HepG2 (cell line): ENCODE results near the gene FAM53B. TPM values are rescaled to one million over a fixed set of nuclear protein-coding genes. Genes with fewer than 3 reads are reported as not detected.
"Not testable (repeated sequence)": the region's sequence is repeated elsewhere in the genome, so short reads cannot be mapped to it uniquely, and the experiment has no call there.

Experiments used
- ATAC-seq: fragments of 200-7000 bp; cut with Tn5 transposase; 3 replicates; pipeline ENCODE4 v1.9.1; 2020; ENCODE audit warnings: mild to moderate bottlenecking, moderate library complexity
- BruUV-seq: library from RNA; stranded (reverse); fragments of 400-500 nt; replicated peaks from 2 replicates; lab custom pipeline; 2021; lab: Mats Ljungman, UMichigan
- CTCF ChIA-PET: fragments of 300-600 bp; formaldehyde crosslinking; extraction: SDS; loops from one replicate; lab custom pipeline; 2021; ENCODE audit warnings: low total read pairs, inconsistent platforms, low intra/inter-chr PET ratio; lab: Yijun Ruan, JAX
- POLR2A ChIA-PET: fragments of 350-600 bp; sonication (Branson Sonifier 250); formaldehyde crosslinking; loops from one replicate; lab custom pipeline; 2020; ENCODE audit warnings: antibody characterized with exemption, inconsistent platforms; lab: Yijun Ruan, JAX
- DNase-seq: peaks from one replicate; pipeline ENCODE4 v3.0.0-alpha.2; 2015; ENCODE audit warnings: low spot score
- FAIRE-seq: peaks from 3 replicates; lab custom pipeline; 2011; peaks lifted over from hg19 to GRCh38; lab: Jason Lieb, UNC
- H2AFZ ChIP-seq: one replicate; pipeline ENCODE4 v1.6.1; 2011; ENCODE audit warnings: low read length, inconsistent platforms
- H3K27ac ChIP-seq: fragments of 300-600 bp; 3 replicates; pipeline ENCODE4 v1.8.0; 2011; ENCODE audit warnings: mixed run types, mild to moderate bottlenecking, mixed read lengths, low read length, inconsistent platforms; ENCODE audit not compliant: insufficient read depth; ENCODE audit errors: extremely low read length
- H3K27me3 ChIP-seq, 2 experiments: fragments of 200-600 bp in 1 of 2; 2 replicates in 1 of 2; 3 replicates in 1 of 2; pipeline versions ENCODE4 v1.6.0 to v1.8.0; 2011; ENCODE audit warnings: low read length in 2 of 2, mild to moderate bottlenecking in 2 of 2, moderate library complexity in 2 of 2, inconsistent platforms in 1 of 2; ENCODE audit not compliant: insufficient read depth in 2 of 2, control insufficient read depth in 1 of 2
- H3K36me3 ChIP-seq, 2 experiments: fragments of 200-600 bp in 1 of 2; replicated peaks in 1 of 2; 2 replicates in 1 of 2; 3 replicates in 1 of 2; pipeline versions ENCODE4 v1.5.1 to v1.8.0; 2011; ENCODE audit warnings: low read length in 2 of 2, inconsistent platforms in 1 of 2; ENCODE audit not compliant: insufficient read depth in 2 of 2, control insufficient read depth in 1 of 2
- H3K4me1 ChIP-seq: 2 replicates; pipeline ENCODE4 v1.5.1; 2012; ENCODE audit warnings: low read length, inconsistent platforms; ENCODE audit not compliant: insufficient read depth
- H3K4me2 ChIP-seq: 2 replicates; pipeline ENCODE4 v1.6.0; 2011; ENCODE audit warnings: low read depth, low read length, inconsistent platforms
- H3K4me3 ChIP-seq, 3 experiments: fragments of 200-600 bp in 1 of 3; sonication (generic), shearing (Covaris generic) in 1 of 3; replicated peaks in 1 of 3; 2 replicates each; pipeline ENCODE4 v1.5.1; 2011 to 2016; ENCODE audit warnings: low read length in 3 of 3, inconsistent platforms in 2 of 3, low read depth in 2 of 3, mild to moderate bottlenecking in 2 of 3, control low read depth in 1 of 3, mixed read lengths in 1 of 3; ENCODE audit not compliant: insufficient read depth in 1 of 3
- H3K79me2 ChIP-seq: one replicate; pipeline ENCODE4 v1.6.1; 2011; ENCODE audit warnings: low read length, inconsistent platforms; ENCODE audit not compliant: insufficient read depth
- H3K9ac ChIP-seq: 2 replicates; pipeline ENCODE4 v1.6.0; 2011; ENCODE audit warnings: mild to moderate bottlenecking, low read depth, low read length, inconsistent platforms; ENCODE audit not compliant: insufficient read depth
- H3K9me3 ChIP-seq: 2 replicates; pipeline ENCODE4 v1.5.1; 2012; ENCODE audit warnings: mild to moderate bottlenecking, low read length
- H4K20me1 ChIP-seq: 2 replicates; pipeline ENCODE4 v1.6.0; 2011; ENCODE audit warnings: inconsistent platforms, mild to moderate bottlenecking, low read length, moderate library complexity; ENCODE audit not compliant: insufficient read depth
- ATF5 ChIP-seq: sonication (generic); formaldehyde crosslinking; IDR thresholded peaks from 2 replicates; pipeline ENCODE4 v1.4.0; 2020; ENCODE audit warnings: mild to moderate bottlenecking, low read depth, missing genetic modification reagents
- CENPT ChIP-seq: sonication (generic); formaldehyde crosslinking; IDR thresholded peaks from 2 replicates; pipeline ENCODE4 v1.8.0; 2022; ENCODE audit warnings: low read depth, mild to moderate bottlenecking, moderate library complexity, missing genetic modification reagents
- CHD4 ChIP-seq: fragments of 200-600 bp; sonication (generic); IDR thresholded peaks from 2 replicates; pipeline ENCODE4 v1.7.0; 2017; ENCODE audit warnings: mild to moderate bottlenecking, low read length, borderline replicate concordance
- CREB1 ChIP-seq, 2 experiments: fragments of 450-650 bp in 1 of 2; IDR thresholded peaks; 2 replicates each; pipeline ENCODE4 v1.6.1; 2016 to 2017; ENCODE audit warnings: control low read depth in 1 of 2, mild to moderate bottlenecking in 1 of 2, missing compliant biosample characterization in 1 of 2, missing genetic modification characterization in 1 of 2
- DR1 ChIP-seq: sonication (generic); formaldehyde crosslinking; IDR thresholded peaks from 2 replicates; pipeline ENCODE4 v1.8.0; 2021; ENCODE audit warnings: mild to moderate bottlenecking, missing genetic modification reagents, inconsistent platforms
- GZF1 ChIP-seq: sonication (generic); formaldehyde crosslinking; IDR thresholded peaks from 2 replicates; pipeline ENCODE4 v1.5.1; 2020; ENCODE audit warnings: mild to moderate bottlenecking, missing genetic modification reagents
- KDM4B ChIP-seq: sonication (generic); formaldehyde crosslinking; IDR thresholded peaks from 2 replicates; pipeline ENCODE4 v1.4.0; 2020; ENCODE audit warnings: missing genetic modification reagents
- PBX3 ChIP-seq: sonication (generic); formaldehyde crosslinking; IDR thresholded peaks from 2 replicates; pipeline ENCODE4 v1.8.1; 2023; ENCODE audit warnings: missing genetic modification reagents, inconsistent platforms, borderline replicate concordance
- PHF21A ChIP-seq: sonication (generic); formaldehyde crosslinking; IDR thresholded peaks from 2 replicates; pipeline ENCODE4 v1.5.0; 2020; ENCODE audit warnings: mild to moderate bottlenecking, missing genetic modification reagents
- PRMT3 ChIP-seq: sonication (generic); formaldehyde crosslinking; IDR thresholded peaks from 2 replicates; pipeline ENCODE4 v1.8.1; 2022; ENCODE audit warnings: low read depth, mild to moderate bottlenecking, moderate library complexity, missing genetic modification reagents, borderline replicate concordance
- TBL1XR1 ChIP-seq: fragments of 150-350 bp; IDR thresholded peaks from 2 replicates; pipeline ENCODE4 v1.6.1; 2014; ENCODE audit warnings: borderline replicate concordance, low read length; ENCODE audit not compliant: partially characterized antibody
- TOPORS ChIP-seq: sonication (generic); formaldehyde crosslinking; IDR thresholded peaks from 2 replicates; pipeline ENCODE4 v1.8.0; 2023; ENCODE audit warnings: mild to moderate bottlenecking, missing genetic modification reagents
- U2AF1 ChIP-seq: fragments of 200-400 bp; formaldehyde crosslinking; optimal IDR thresholded peaks from 2 replicates; pipeline ENCODE3; 2017; ENCODE audit warnings: mild to moderate bottlenecking, low read depth, low read length
- ZBTB20 ChIP-seq: sonication (generic); formaldehyde crosslinking; IDR thresholded peaks from 2 replicates; pipeline ENCODE4 v1.8.1; 2023; ENCODE audit warnings: missing genetic modification reagents, low read depth, mild to moderate bottlenecking, borderline replicate concordance
- ZBTB21 ChIP-seq: sonication (generic); formaldehyde crosslinking; IDR thresholded peaks from 2 replicates; pipeline ENCODE4 v1.4.0; 2020; ENCODE audit warnings: missing genetic modification reagents
- ZEB1 ChIP-seq: IDR thresholded peaks from 2 replicates; pipeline ENCODE4 v1.6.1; 2012; ENCODE audit warnings: mild to moderate bottlenecking, low read depth, inconsistent platforms; ENCODE audit not compliant: insufficient replicate concordance
- ZNF17 ChIP-seq: sonication (generic); formaldehyde crosslinking; IDR thresholded peaks from 2 replicates; pipeline ENCODE4 v1.5.0; 2020; ENCODE audit warnings: mild to moderate bottlenecking, missing genetic modification reagents
- ZNF34 ChIP-seq: sonication (generic); formaldehyde crosslinking; IDR thresholded peaks from 2 replicates; pipeline ENCODE4 v1.4.0; 2020; ENCODE audit warnings: mild to moderate bottlenecking, missing genetic modification reagents, borderline replicate concordance
- ZNF563 ChIP-seq: sonication (generic); formaldehyde crosslinking; IDR thresholded peaks from 2 replicates; pipeline ENCODE4 v1.8.0; 2022; ENCODE audit warnings: mild to moderate bottlenecking, moderate library complexity, missing genetic modification reagents
- ZNF572 ChIP-seq: sonication (generic); formaldehyde crosslinking; IDR thresholded peaks from 2 replicates; pipeline ENCODE4 v1.5.1; 2020; ENCODE audit warnings: mild to moderate bottlenecking, missing genetic modification reagents
- ZNF747 ChIP-seq: sonication (generic); formaldehyde crosslinking; IDR thresholded peaks from 2 replicates; pipeline ENCODE4 v1.8.1; 2023; ENCODE audit warnings: missing genetic modification reagents, mild to moderate bottlenecking, borderline replicate concordance
- whole genome bisulfite sequencing: methylation state at CpG from one replicate; pipeline ENCODE4 v1.1.6; 2017; ENCODE audit warnings: low lambda C conversion rate; 5-methylcytosine and 5-hydroxymethylcytosine counted together
- in situ Hi-C: cut with HindIII; loops from 2 replicates; pipeline ENCODE4 v1.10.0; 2017; ENCODE audit warnings: low pct_unique_long_range_greater_than_20kb; ENCODE audit not compliant: extremely low pct_ligation_motif_present
- intact Hi-C: fragments of 100-400 bp; cut with micrococcal nuclease; formaldehyde crosslinking; loops from one replicate; pipeline ENCODE4 v1.10.0; 2022; ENCODE audit not compliant: unreplicated experiment
- polyA plus RNA-seq, 8 experiments: library from polyadenylated mRNA; depleted of rRNA in 3 of 8; stranded (reverse) in 7 of 8; unstranded in 1 of 8; fragments of >200 nt; fragmentation: Illumina TruSeq in 4 of 8; extraction: Trizol in 4 of 8; gene quantifications; 2 replicates each; pipeline versions ENCODE4 v1.2.1 to v1.2.3, GENCODE V29; 2011 to 2016; ENCODE audit warnings: low read depth in 4 of 8, missing spikeins in 1 of 8, mixed read lengths in 1 of 8; ENCODE audit not compliant: insufficient read depth in 1 of 8
- total RNA-seq, 5 experiments: library from RNA; depleted of rRNA; stranded (reverse); fragments of >200 nt; fragmentation: Illumina TruSeq; extraction: Trizol; gene quantifications; 2 replicates each; pipeline ENCODE4 v1.2.3, GENCODE V29; 2016; ENCODE audit warnings: low read depth in 1 of 5

FAM53B gene
- total and polyA plus RNA-seq, 2 of the 13 experiments (the other 11 are each of a cell fraction or from before 2014, with no cell fraction given), result 6.4 to 19.3 TPM

- peak; percentile 43 for TF ChIP-seq ZEB1
- peak; percentile 78 for TF ChIP-seq PHF21A (CRISPR knock-in tag)
- no peak for TF ChIP-seq PBX3
- TF ChIP-seq TOPORS (CRISPR knock-in tag), result peak; percentile 52; the same call in 1 of the 2 replicates
- TF ChIP-seq U2AF1, result peak; percentile 99
- no peak; the same call in 1 of the 2 replicates for TF ChIP-seq GZF1
- TF ChIP-seq ZBTB20 (CRISPR knock-in tag), result peak; percentile 51
- TF ChIP-seq CREB1 (IDR thresholded peaks at IDR 0.05), result peak; percentile 18; the same call in 1 of the 2 replicates
- no peak for TF ChIP-seq CREB1 (CRISPR knock-in tag; IDR thresholded peaks at IDR 0.05)
- TF ChIP-seq ZNF17 (CRISPR knock-in tag), result no peak
- TF ChIP-seq CENPT (CRISPR knock-in tag), result peak; percentile 76; the same call in 1 of the 2 replicates
- TF ChIP-seq ZBTB21 (CRISPR knock-in tag), result no peak
- TF ChIP-seq ZNF747 (CRISPR knock-in tag), result peak; percentile 78; the same call in 1 of the 2 replicates
- peak; percentile 82 for TF ChIP-seq KDM4B (CRISPR knock-in tag)
- 0 out of 2 replicates have a peak, but pooled peaks have one; percentile 20 for TF ChIP-seq ZNF34 (CRISPR knock-in tag)
- TF ChIP-seq PRMT3 (CRISPR knock-in tag), result no peak; the same call in 1 of the 2 replicates
- no peak for TF ChIP-seq ZNF572 (CRISPR knock-in tag)
- no peak for TF ChIP-seq CHD4
- peak; percentile 92 for TF ChIP-seq ZNF563 (CRISPR knock-in tag)
- no peak; the same call in 1 of the 2 replicates for TF ChIP-seq ATF5 (CRISPR knock-in tag)
- no peak for TF ChIP-seq TBL1XR1
- TF ChIP-seq DR1, result peak; percentile 92
These were observed 47.6 kb upstream of the FAM53B start, which contains the start of gene EEF1AKMT2 (continued) for GRCh38 chr10:124791547-124792348.

- WGBS, result 100% methylated on average over 1 of the region's 1 CpG
- H3K27me3 ChIP-seq, DNase-seq, intact Hi-C loops, H3K9ac ChIP-seq, H3K4me2 ChIP-seq, POLR2A ChIA-PET, in situ Hi-C loops, ATAC-seq, H3K36me3 ChIP-seq, H3K9me3 ChIP-seq, H3K27ac ChIP-seq, H3K79me2 ChIP-seq, FAIRE-seq, BruUV-seq, H3K4me1 ChIP-seq, H4K20me1 ChIP-seq, CTCF ChIA-PET, H2AFZ ChIP-seq, H3K4me3 ChIP-seq: not testable (repeated sequence)
These were observed 38.7 kb upstream of the FAM53B start for GRCh38 chr10:124782900-124783299.
